Trophoblast cell (in vitro differentiated cells and primary cell): ENCODE results near the gene C1QB. TPM values are rescaled to one million over a fixed set of nuclear protein-coding genes. Genes with fewer than 3 reads are reported as not detected.

ENCODE experiments used
- DNase-seq, 2 donors: peaks; one replicate each; pipeline ENCODE4 v3.0.0-alpha.2; 2016
- H2AFZ ChIP-seq: 2 replicates; pipeline ENCODE4 v1.6.1; 2013; ENCODE audit warnings: low read length, moderate library complexity, mild to moderate bottlenecking; ENCODE audit not compliant: insufficient read depth, poor library complexity
- H2AK5ac ChIP-seq: 2 replicates; pipeline ENCODE4 v1.6.1; 2013; ENCODE audit warnings: mild to moderate bottlenecking, low read length
- H2BK120ac ChIP-seq: 2 replicates; pipeline ENCODE4 v1.6.1; 2013; ENCODE audit warnings: low read length, mild to moderate bottlenecking, moderate library complexity; ENCODE audit not compliant: insufficient read depth, poor library complexity
- H2BK12ac ChIP-seq: 2 replicates; pipeline ENCODE4 v1.6.1; 2013; ENCODE audit warnings: mild to moderate bottlenecking, low read length, moderate library complexity
- H2BK5ac ChIP-seq: 2 replicates; pipeline ENCODE4 v1.6.1; 2013; ENCODE audit warnings: low read length, low read depth, moderate library complexity, mild to moderate bottlenecking; ENCODE audit not compliant: poor library complexity
- H3K14ac ChIP-seq: 2 replicates; pipeline ENCODE4 v1.6.1; 2013; ENCODE audit warnings: mild to moderate bottlenecking, low read length
- H3K18ac ChIP-seq: 2 replicates; pipeline ENCODE4 v1.6.1; 2013; ENCODE audit warnings: mild to moderate bottlenecking, low read length
- H3K23ac ChIP-seq: 2 replicates; pipeline ENCODE4 v1.6.1; 2013; ENCODE audit warnings: low read length
- H3K27ac ChIP-seq: 2 replicates; pipeline ENCODE4 v1.5.1; 2013; ENCODE audit warnings: low read depth, mild to moderate bottlenecking, inconsistent platforms, low read length, moderate library complexity
- H3K27me3 ChIP-seq: 2 replicates; pipeline ENCODE4 v1.6.1; 2013; ENCODE audit warnings: inconsistent platforms, mild to moderate bottlenecking, low read length, moderate library complexity; ENCODE audit not compliant: insufficient read depth
- H3K36me3 ChIP-seq, 2 experiments: 1 replicate in 1 of 2; 2 replicates in 1 of 2; pipeline ENCODE4 v1.6.1; 2013; ENCODE audit warnings: low read length in 2 of 2, mild to moderate bottlenecking in 2 of 2, moderate library complexity in 1 of 2; ENCODE audit not compliant: insufficient read depth in 2 of 2, control insufficient read depth in 1 of 2
- H3K4ac ChIP-seq: 2 replicates; pipeline ENCODE4 v1.6.1; 2013; ENCODE audit warnings: low read depth, mild to moderate bottlenecking, low read length, moderate library complexity
- H3K4me1 ChIP-seq, 2 experiments: 1 replicate in 1 of 2; 2 replicates in 1 of 2; pipeline ENCODE4 v1.6.1; 2013; ENCODE audit warnings: low read length in 2 of 2, mild to moderate bottlenecking in 2 of 2, moderate library complexity in 1 of 2; ENCODE audit not compliant: insufficient read depth in 2 of 2, control insufficient read depth in 1 of 2
- H3K4me2 ChIP-seq: 2 replicates; pipeline ENCODE4 v1.6.1; 2013; ENCODE audit warnings: inconsistent platforms, mild to moderate bottlenecking, low read length, moderate library complexity
- H3K4me3 ChIP-seq: 2 replicates; pipeline ENCODE4 v1.5.1; 2013; ENCODE audit warnings: mild to moderate bottlenecking, low read depth, low read length, inconsistent platforms
- H3K79me1 ChIP-seq: one replicate; pipeline ENCODE4 v1.6.1; 2013; ENCODE audit warnings: low read length
- H3K79me2 ChIP-seq: 2 replicates; pipeline ENCODE4 v1.6.1; 2013; ENCODE audit warnings: low read length, mild to moderate bottlenecking; ENCODE audit not compliant: control insufficient read depth, insufficient read depth, poor library complexity
- H3K9ac ChIP-seq: 2 replicates; pipeline ENCODE4 v1.6.1; 2013; ENCODE audit warnings: mild to moderate bottlenecking, low read length
- H3K9me3 ChIP-seq: 2 replicates; pipeline ENCODE4 v1.6.1; 2013; ENCODE audit warnings: low read depth, mild to moderate bottlenecking, control low read depth, inconsistent platforms, low read length; ENCODE audit not compliant: insufficient read depth
- H4K12ac ChIP-seq: 2 replicates; pipeline ENCODE4 v1.6.1; 2013; ENCODE audit warnings: low read depth, mild to moderate bottlenecking, low read length, moderate library complexity
- H4K8ac ChIP-seq: 2 replicates; pipeline ENCODE4 v1.6.1; 2013; ENCODE audit warnings: low read depth, mild to moderate bottlenecking, low read length, moderate library complexity
- H4K91ac ChIP-seq: one replicate; pipeline ENCODE4 v1.6.1; 2013; ENCODE audit warnings: low read depth, mild to moderate bottlenecking, low read length, moderate library complexity
- WGBS: extraction: QIAGEN DNeasy Blood & Tissue Kit; methylation state at CpG from one replicate; pipeline ENCODE4 v1.1.7; 2013; ENCODE audit warnings: missing lambda C conversion rate; ENCODE audit not compliant: insufficient read length, insufficient coverage; ENCODE audit errors: extremely low coverage; 5-methylcytosine and 5-hydroxymethylcytosine counted together
- polyA plus RNA-seq: library from polyadenylated mRNA; stranded (reverse); fragments of 200-250 nt; gene quantifications from 2 replicates; pipeline ENCODE4 v1.2.3, GENCODE V29; 2013

The C1QB gene
- polyA plus RNA-seq, result not detected in 2 replicates

- Histone ChIP-seq H4K12ac (no peak within 1 kb of the TSS), H3K18ac (no peak within 1 kb of the TSS), H3K27me3 (no peaks in the 10 kb centered on the region), H3K4me3 (no peak within 1 kb of the TSS), H2BK5ac (no peak within 1 kb of the TSS), H3K14ac (no peak within 1 kb of the TSS), H3K79me1 (no peaks in the 10 kb centered on the region), H3K4ac (no peak within 1 kb of the TSS), H3K23ac (no peak within 1 kb of the TSS), H3K4me1 (no peaks in the 10 kb centered on the region), H4K91ac (no peak within 1 kb of the TSS), H3K4me2 (no peak within 1 kb of the TSS), H3K9me3 (no peaks in the 10 kb centered on the region), H2AK5ac (no peak within 1 kb of the TSS), H2BK120ac (no peak within 1 kb of the TSS), H2AFZ (no peak within 1 kb of the TSS), H3K9ac (no peak within 1 kb of the TSS), H2BK12ac (no peak within 1 kb of the TSS), H4K8ac (no peak within 1 kb of the TSS), H3K36me3 (no peaks in the 10 kb centered on the region), H3K27ac (no peak within 1 kb of the TSS), H3K79me2 (no peaks in the 10 kb centered on the region)
- WGBS, result no CpG with 5 or more reads among the region's 13 CpGs
- DNase-seq, result peak in 1 of 2 donors; percentile 17
These were observed at the start of gene C1QB for GRCh38 chr1:22652881-22653316. Gene C1QB (plus strand): TSS chr1:22653236. CDS start chr1:22659463, 6,227 bp downstream.

- no peak overlapping the region for H3K14ac ChIP-seq
These were observed 46.9 kb upstream of the C1QB start for GRCh38 chr1:22606161-22606560.

GRCh38 chr1:22607154-22607553, 45.9 kb upstream of the C1QB start:
- H2BK5ac ChIP-seq, result no peak overlapping the region
- no peak overlapping the region for H3K4me3 ChIP-seq
- H3K9ac ChIP-seq, result no peak overlapping the region
- no peaks in the 10 kb centered on the region for H3K9me3 ChIP-seq
- H4K12ac ChIP-seq, result no peak overlapping the region
- no CpG with 5 or more reads among the region's 10 CpGs for WGBS
- no peaks in the 10 kb centered on the region for H3K27me3 ChIP-seq
- H3K79me1 ChIP-seq, result no peaks in the 10 kb centered on the region
- no peaks in the 10 kb centered on the region for H3K79me2 ChIP-seq
- DNase-seq, result peak in 1 of 2 donors; percentile 6
- H3K4ac ChIP-seq, result no peak overlapping the region
- H3K27ac ChIP-seq, result no peak overlapping the region
- no peak overlapping the region for H3K4me2 ChIP-seq
- H3K14ac ChIP-seq, result no peak overlapping the region
- H2BK12ac ChIP-seq, result no peak overlapping the region
- no peak overlapping the region for H4K91ac ChIP-seq
- no peak overlapping the region for H3K18ac ChIP-seq
- H3K36me3 ChIP-seq, result no peaks in the 10 kb centered on the region
- no peak overlapping the region for H2AK5ac ChIP-seq
- H3K4me1 ChIP-seq, result no peaks in the 10 kb centered on the region
- no peak overlapping the region for H3K23ac ChIP-seq
- H2BK120ac ChIP-seq, result no peak overlapping the region
- H4K8ac ChIP-seq, result no peak overlapping the region
- H2AFZ ChIP-seq, result no peak overlapping the region

More at GRCh38 chr1:22606161-22606560, 46.9 kb upstream of the C1QB start:
- H3K79me1 ChIP-seq, result no peaks in the 10 kb centered on the region
- no peak overlapping the region for H3K23ac ChIP-seq
- no peak overlapping the region for H3K9ac ChIP-seq
- WGBS, result no CpG with 5 or more reads among the region's 4 CpGs
- no peak overlapping the region for H2BK120ac ChIP-seq
- no peak overlapping the region for H3K27ac ChIP-seq
- no peak overlapping the region for H3K4me3 ChIP-seq
- no peaks in the 10 kb centered on the region for H3K4me1 ChIP-seq
- H3K4me2 ChIP-seq, result no peak overlapping the region
- H2AK5ac ChIP-seq, result no peak overlapping the region
- H3K4ac ChIP-seq, result no peak overlapping the region
- no peak overlapping the region for H2BK12ac ChIP-seq
- H2BK5ac ChIP-seq, result no peak overlapping the region
- H4K12ac ChIP-seq, result no peak overlapping the region
- H3K36me3 ChIP-seq, result no peaks in the 10 kb centered on the region
- H4K8ac ChIP-seq, result no peak overlapping the region
- H3K18ac ChIP-seq, result no peak overlapping the region
- H2AFZ ChIP-seq, result no peak overlapping the region
- H3K27me3 ChIP-seq, result no peaks in the 10 kb centered on the region
- H3K79me2 ChIP-seq, result no peaks in the 10 kb centered on the region
- no peak overlapping the region for H4K91ac ChIP-seq
- DNase-seq, result peak in 1 of 2 donors; percentile 10
- H3K9me3 ChIP-seq, result no peaks in the 10 kb centered on the region

GRCh38 chr1:22608361-22608760, 44.7 kb upstream of the C1QB start:
- Histone ChIP-seq H4K91ac (no peak overlapping the region), H2BK120ac (no peak overlapping the region), H3K79me2 (no peaks in the 10 kb centered on the region), H3K36me3 (no peaks in the 10 kb centered on the region), H4K8ac (no peak overlapping the region), H3K23ac (no peak overlapping the region), H3K14ac (no peak overlapping the region), H3K18ac (no peak overlapping the region), H4K12ac (no peak overlapping the region), H3K79me1 (no peaks in the 10 kb centered on the region), H3K27me3 (no peaks in the 10 kb centered on the region), H2BK5ac (no peak overlapping the region), H2AFZ (no peak overlapping the region), H3K27ac (no peak overlapping the region), H2AK5ac (no peak overlapping the region), H3K4ac (no peak overlapping the region), H3K4me1 (no peaks in the 10 kb centered on the region), H3K4me2 (no peak overlapping the region), H3K9ac (no peak overlapping the region), H2BK12ac (no peak overlapping the region), H3K9me3 (no peaks in the 10 kb centered on the region), H3K4me3 (no peak overlapping the region)
- no peak for DNase-seq
- no CpG with 5 or more reads among the region's 3 CpGs for WGBS
